Measurements from ENCODE around the gene RFX1.

Gene RFX1

DNA sequence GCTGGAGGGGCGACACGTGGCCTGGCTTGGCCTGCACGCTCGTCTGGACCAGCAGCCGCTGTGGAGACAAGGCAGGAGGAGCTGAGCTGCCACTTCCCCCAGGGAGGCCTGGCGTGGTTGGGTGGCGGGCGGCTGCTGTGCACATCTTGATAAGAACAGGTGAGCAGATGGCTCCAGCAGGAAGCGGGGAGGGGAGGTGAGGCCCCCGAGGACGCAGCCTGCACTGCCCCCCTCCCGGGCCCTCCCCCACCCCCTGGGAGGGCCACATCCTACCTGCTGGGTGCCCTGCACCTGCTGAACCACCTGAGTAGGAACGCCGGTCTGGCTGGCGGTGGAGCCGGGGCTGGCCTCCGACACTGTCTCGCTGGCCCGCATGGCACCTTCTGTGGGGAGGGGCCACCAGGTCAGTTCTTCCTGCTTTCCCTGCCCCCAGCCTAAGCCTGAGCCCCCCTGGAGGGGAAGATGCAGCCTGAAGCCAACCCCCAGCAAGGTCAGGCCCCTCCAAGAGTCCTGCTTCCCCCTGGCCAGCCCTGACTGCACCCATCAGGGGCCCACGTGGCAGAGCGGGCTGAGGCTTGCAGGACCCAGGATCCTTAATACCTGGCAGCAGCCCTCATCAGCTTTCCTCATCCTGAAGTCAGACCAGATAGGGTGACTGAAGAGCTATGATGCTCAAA is 22.8 kb downstream of the RFX1 start:
- no peak for ATAC-seq
- no peak for TF ChIP-seq TOX (CRISPR knock-in tag; IDR thresholded peaks at IDR 0.05; ENCODE audit: borderline replicate concordance)
- no peak for TF ChIP-seq CSDC2 (CRISPR knock-in tag; IDR thresholded peaks at IDR 0.05)
- TF ChIP-seq POU6F1 (CRISPR knock-in tag; IDR thresholded peaks at IDR 0.05; ENCODE audit: borderline replicate concordance, low read depth), result no peak
- TF ChIP-seq GLIS3 (CRISPR knock-in tag; IDR thresholded peaks at IDR 0.05), result no peak
- TF ChIP-seq OSR1 (CRISPR knock-in tag; IDR thresholded peaks at IDR 0.05), result no peak

- ATAC-seq, result no peak
- no peak for TF ChIP-seq BACH2 (CRISPR knock-in tag; IDR thresholded peaks at IDR 0.05; ENCODE audit: borderline replicate concordance)
- TF ChIP-seq ZFP3 (CRISPR knock-in tag; IDR thresholded peaks at IDR 0.05), result no peak
- no peak for TF ChIP-seq ZC3H10 (CRISPR knock-in tag; IDR thresholded peaks at IDR 0.05)
- TF ChIP-seq, protein P1, sequence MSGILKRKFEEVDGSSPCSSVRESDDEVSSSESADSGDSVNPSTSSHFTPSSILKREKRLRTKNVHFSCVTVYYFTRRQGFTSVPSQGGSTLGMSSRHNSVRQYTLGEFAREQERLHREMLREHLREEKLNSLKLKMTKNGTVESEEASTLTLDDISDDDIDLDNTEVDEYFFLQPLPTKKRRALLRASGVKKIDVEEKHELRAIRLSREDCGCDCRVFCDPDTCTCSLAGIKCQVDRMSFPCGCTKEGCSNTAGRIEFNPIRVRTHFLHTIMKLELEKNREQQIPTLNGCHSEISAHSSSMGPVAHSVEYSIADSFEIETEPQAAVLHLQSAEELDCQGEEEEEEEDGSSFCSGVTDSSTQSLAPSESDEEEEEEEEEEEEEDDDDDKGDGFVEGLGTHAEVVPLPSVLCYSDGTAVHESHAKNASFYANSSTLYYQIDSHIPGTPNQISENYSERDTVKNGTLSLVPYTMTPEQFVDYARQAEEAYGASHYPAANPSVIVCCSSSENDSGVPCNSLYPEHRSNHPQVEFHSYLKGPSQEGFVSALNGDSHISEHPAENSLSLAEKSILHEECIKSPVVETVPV (CRISPR knock-in tag; IDR thresholded peaks at IDR 0.05), result no peak
- no peak for TF ChIP-seq PATZ1 (CRISPR knock-in tag; IDR thresholded peaks at IDR 0.05; ENCODE audit: borderline replicate concordance)
- no peak for TF ChIP-seq TCF4 (CRISPR knock-in tag; IDR thresholded peaks at IDR 0.05; ENCODE audit: borderline replicate concordance)
- TF ChIP-seq OSR1 (CRISPR knock-in tag; IDR thresholded peaks at IDR 0.05), result no peak
- no peak for TF ChIP-seq TSHZ2 (CRISPR knock-in tag; IDR thresholded peaks at IDR 0.05)
- TF ChIP-seq ESRRG (CRISPR knock-in tag; IDR thresholded peaks at IDR 0.05), result no peak
- TF ChIP-seq GLIS3 (CRISPR knock-in tag; IDR thresholded peaks at IDR 0.05), result no peak
- TF ChIP-seq CSDC2 (CRISPR knock-in tag; IDR thresholded peaks at IDR 0.05), result no peak
- no peak for TF ChIP-seq SNAI2 (CRISPR knock-in tag; IDR thresholded peaks at IDR 0.05)
- TF ChIP-seq ISL1 (CRISPR knock-in tag; IDR thresholded peaks at IDR 0.05), result no peak
- TF ChIP-seq ZNF70 (CRISPR knock-in tag; IDR thresholded peaks at IDR 0.05), result no peak
These were observed 23.3 kb downstream of the RFX1 start for GRCh38 chr19:13982773-13983172.

DNA sequence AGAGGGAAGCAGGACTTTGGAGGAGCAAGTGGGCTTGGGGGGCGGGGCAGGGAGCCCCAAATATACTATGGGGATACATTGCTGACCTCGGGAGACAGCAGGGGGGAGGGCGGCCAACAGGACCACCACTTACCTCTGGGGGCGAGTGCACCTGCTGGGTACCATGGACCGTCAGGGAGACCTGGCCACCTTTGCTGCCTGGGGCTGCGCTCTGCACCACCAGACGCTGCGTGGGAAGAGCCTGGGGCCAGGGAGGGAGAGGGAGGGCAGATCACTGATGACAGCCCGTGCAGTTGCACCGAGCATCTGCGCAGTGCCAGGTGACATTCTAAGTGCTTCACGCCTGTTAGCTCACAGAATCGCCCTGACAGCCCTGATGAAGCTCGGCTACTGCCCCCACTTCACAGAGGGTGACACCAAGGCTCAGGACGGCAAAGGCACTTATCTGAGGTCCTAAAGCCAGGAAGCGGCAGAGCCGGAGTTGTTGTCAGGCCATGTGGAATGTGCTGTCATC is 24.1 kb downstream of the RFX1 start:
- ATAC-seq, result no peak
- no peak for TF ChIP-seq OSR1 (CRISPR knock-in tag; IDR thresholded peaks at IDR 0.05)
- no peak for TF ChIP-seq TOX (CRISPR knock-in tag; IDR thresholded peaks at IDR 0.05; ENCODE audit: borderline replicate concordance)
- TF ChIP-seq SNAI2 (CRISPR knock-in tag; IDR thresholded peaks at IDR 0.05), result no peak
- no peak for TF ChIP-seq RARB (CRISPR knock-in tag; IDR thresholded peaks at IDR 0.05)
- TF ChIP-seq, protein P1 (CRISPR knock-in tag; IDR thresholded peaks at IDR 0.05), result no peak
- TF ChIP-seq ZFP30 (CRISPR knock-in tag; IDR thresholded peaks at IDR 0.05), result no peak

GRCh38 chr19:13981467-13981866 is 24.7 kb downstream of the RFX1 start:
- ATAC-seq, result no peak
- TF ChIP-seq RARB (CRISPR knock-in tag; IDR thresholded peaks at IDR 0.05) (no peak), PPARA (CRISPR knock-in tag; IDR thresholded peaks at IDR 0.05; ENCODE audit: borderline replicate concordance) (no peak), ZFP30 (CRISPR knock-in tag; IDR thresholded peaks at IDR 0.05) (no peak), SNAI2 (CRISPR knock-in tag; IDR thresholded peaks at IDR 0.05) (no peak), ESRRG (CRISPR knock-in tag; IDR thresholded peaks at IDR 0.05) (no peak), TSHZ2 (CRISPR knock-in tag; IDR thresholded peaks at IDR 0.05) (no peak), ZNF8 (CRISPR knock-in tag; IDR thresholded peaks at IDR 0.05) (no peak), ZNF70 (CRISPR knock-in tag; IDR thresholded peaks at IDR 0.05) (no peak), OSR1 (CRISPR knock-in tag; IDR thresholded peaks at IDR 0.05) (no peak), ZC3H10 (CRISPR knock-in tag; IDR thresholded peaks at IDR 0.05) (no peak)
- TF ChIP-seq, protein P1 (CRISPR knock-in tag; IDR thresholded peaks at IDR 0.05), result no peak

Measured in SK-N-SH treated with all-trans-retinoic acid at 6 μM for 48 hours (cell line).